Type B pancreatic cell (in vitro differentiated cells): Measurements from ENCODE around the gene SELENOI. TPM values are rescaled to one million over a fixed set of nuclear protein-coding genes. Genes with fewer than 3 reads are reported as not detected.

Source experiments
- DNase-seq: peaks from one replicate; pipeline ENCODE4 v3.0.0; 2021; ENCODE audit warnings: mixed read lengths; ENCODE audit not compliant: unreplicated experiment; ENCODE audit errors: extremely low spot score
- H3K27ac Mint-ChIP-seq: 2 replicates; pipeline ENCODE4 v1.8.0; 2021; ENCODE audit warnings: mild to moderate bottlenecking, mixed read lengths
- H3K27me3 Mint-ChIP-seq: 2 replicates; pipeline ENCODE4 v1.8.0; 2021; ENCODE audit warnings: mixed read lengths
- H3K36me3 Mint-ChIP-seq: 2 replicates; pipeline ENCODE4 v1.8.0; 2021; ENCODE audit warnings: mixed read lengths
- H3K4me1 Mint-ChIP-seq: one replicate; pipeline ENCODE4 v1.8.0; 2021; ENCODE audit warnings: mixed read lengths; ENCODE audit not compliant: unreplicated experiment
- H3K4me3 Mint-ChIP-seq: 2 replicates; pipeline ENCODE4 v1.8.0; 2021; ENCODE audit warnings: mild to moderate bottlenecking, mixed read lengths
- H3K9me3 Mint-ChIP-seq: 2 replicates; pipeline ENCODE4 v1.8.0; 2021; ENCODE audit warnings: mixed read lengths
- CTCF ChIP-seq: fragments of 200-600 bp; sonication (generic); conservative IDR thresholded peaks from 2 replicates; pipeline ENCODE4 v1.5.0; 2021; ENCODE audit warnings: antibody characterized with exemption, mild to moderate bottlenecking
- total RNA-seq: library from RNA; stranded (reverse); gene quantifications from 2 replicates; pipeline ENCODE4 v1.2.1, GENCODE V29; 2021; ENCODE audit warnings: low replicate concordance

The SELENOI gene
- total RNA-seq, 1 donor from 2014 or later = 38.8 TPM

GRCh38 chr2:26438526-26438925 lies 92.6 kb downstream of the SELENOI start:
- Mint-ChIP-seq H3K9me3 (no peaks in the 10 kb centered on the region), H3K4me1 (no peaks in the 10 kb centered on the region), H3K36me3 (no peaks in the 10 kb centered on the region), H3K27ac (no peak overlapping the region), H3K27me3 (peaks cover 6% of the 10 kb centered on the region), H3K4me3 (no peak overlapping the region)
- no peak for DNase-seq
- TF ChIP-seq CTCF = no peak

- no peak for DNase-seq
- Mint-ChIP-seq H3K9me3 (no peaks in the 10 kb centered on the region), H3K4me1 (no peaks in the 10 kb centered on the region), H3K4me3 (no peak overlapping the region), H3K27me3 (peaks cover 5% of the 10 kb centered on the region), H3K36me3 (no peaks in the 10 kb centered on the region), H3K27ac (no peak overlapping the region)
- no peak for TF ChIP-seq CTCF
These were observed 93.0 kb downstream of the SELENOI start for GRCh38 chr2:26438926-26439325.

GRCh38 chr2:26442301-26442700 lies 96.4 kb downstream of the SELENOI start:
- Mint-ChIP-seq H3K27me3 (peaks cover 5% of the 10 kb centered on the region), H3K4me1 (no peaks in the 10 kb centered on the region), H3K9me3 (no peaks in the 10 kb centered on the region), H3K27ac (no peak overlapping the region), H3K36me3 (no peaks in the 10 kb centered on the region), H3K4me3 (no peak overlapping the region)
- no peak for TF ChIP-seq CTCF
- no peak for DNase-seq

- no peaks in the 10 kb centered on the region for H3K9me3 Mint-ChIP-seq
- no peak for TF ChIP-seq CTCF
- peaks cover 5% of the 10 kb centered on the region for H3K27me3 Mint-ChIP-seq
- H3K27ac Mint-ChIP-seq = no peak overlapping the region
- no peak overlapping the region for H3K4me3 Mint-ChIP-seq
- no peaks in the 10 kb centered on the region for H3K4me1 Mint-ChIP-seq
- no peaks in the 10 kb centered on the region for H3K36me3 Mint-ChIP-seq
- DNase-seq = no peak
These were observed 96.8 kb downstream of the SELENOI start for GRCh38 chr2:26442707-26443106.

- TF ChIP-seq CTCF = no peak
- DNase-seq = no peak
- Mint-ChIP-seq H3K9me3 (no peaks in the 10 kb centered on the region), H3K27ac (no peak overlapping the region), H3K27me3 (peaks cover 1% of the 10 kb centered on the region), H3K4me1 (no peaks in the 10 kb centered on the region), H3K4me3 (no peak overlapping the region), H3K36me3 (no peaks in the 10 kb centered on the region)
These were observed 98.3 kb downstream of the SELENOI start for GRCh38 chr2:26444236-26444635.

Other genes with a start within 250 kb of the SELENOI start
- 3.1 and 16.9 TPM in 2 replicates for gene GAREM2, start 173.1 kb upstream of the SELENOI start, total RNA-seq
- gene HADHA, start 101.5 kb upstream of the SELENOI start, total RNA-seq = 125 and 137 TPM in 2 replicates
- 110 and 123 TPM in 2 replicates for gene HADHB, start 101.2 kb upstream of the SELENOI start, total RNA-seq
- 1.2 and 1.4 TPM in 2 replicates for gene ADGRF3, start 646 bp downstream of the SELENOI start, total RNA-seq
- gene DRC1, start 55.8 kb downstream of the SELENOI start, total RNA-seq = 0.33 and 3.7 TPM in 2 replicates
- gene OTOF, start 132.0 kb downstream of the SELENOI start, total RNA-seq = 0.05 TPM in 1 of 2 replicates, not detected in the other